ENCODE measurements around the gene BNC2. TPM values are rescaled to one million over a fixed set of nuclear protein-coding genes. Genes with fewer than 3 reads are reported as not detected.

BNC2 gene
- total and polyA plus RNA-seq, 5 donors from 2014 or later = not detected

DNA sequence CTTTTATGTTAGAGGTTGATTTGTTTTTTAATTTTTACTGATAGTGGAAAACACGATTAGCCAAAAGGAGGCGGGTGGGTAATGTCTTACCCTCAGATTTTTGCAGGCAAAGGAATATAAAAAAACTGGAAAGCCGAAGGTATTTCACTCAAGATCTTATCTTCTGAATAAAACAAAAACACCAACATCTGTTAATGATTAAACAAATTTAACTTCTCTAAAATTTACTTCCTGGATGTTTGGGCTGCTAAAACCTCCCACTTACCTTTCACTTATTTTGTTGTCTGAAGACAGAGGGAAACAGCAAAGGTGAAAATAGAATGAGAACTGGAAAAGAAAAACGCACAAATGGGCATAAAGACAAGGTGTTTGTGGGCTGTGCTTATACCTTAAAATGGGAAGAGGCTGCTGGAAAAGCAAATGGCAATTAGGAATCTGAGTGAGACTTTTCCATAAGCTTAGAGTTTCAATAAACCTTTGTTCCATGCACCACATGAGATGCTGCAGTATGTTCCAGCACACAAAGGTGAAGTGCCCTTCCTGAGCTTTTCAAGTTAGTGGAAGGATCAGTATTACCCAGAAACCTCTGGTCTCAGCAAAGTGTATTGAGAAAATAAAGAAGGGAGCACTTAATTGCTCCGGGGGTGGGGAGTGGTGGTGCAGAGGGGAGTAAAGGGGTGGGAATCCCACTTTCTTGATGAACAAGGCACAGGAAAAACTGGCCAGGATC, 298.3 kb downstream of the BNC2 start:
- Histone ChIP-seq H3K9me3 (ENCODE audit: control insufficient read depth in 2 of 2, low read length in 2 of 2) (no peaks in the 10 kb centered on the region), H3K27me3 (ENCODE audit: control insufficient read depth, insufficient read depth, low read length) (no peaks in the 10 kb centered on the region), H3K4me1 (ENCODE audit: control insufficient read depth, insufficient read depth, low read length, poor library complexity, severe bottlenecking) (no peaks in the 10 kb centered on the region), H3K4me3 (ENCODE audit: low read depth, low read length) (no peak overlapping the region), H3K36me3 (ENCODE audit: control insufficient read depth, insufficient read depth, low read length) (no peaks in the 10 kb centered on the region), H3K27ac (ENCODE audit: insufficient read depth, low read length, poor library complexity, severe bottlenecking) (no peak overlapping the region)
- no peak for DNase-seq
- ATAC-seq (ENCODE audit: low read depth in 2 of 2) = no peak
- no peak overlapping the region for H3K27ac Mint-ChIP-seq
- peaks cover 0 to 2% (median 0%) of the 10 kb centered on the region in 7 donors for H3K9me3 Mint-ChIP-seq
- no peaks in the 10 kb centered on the region for H3K27me3 Mint-ChIP-seq
- no peaks in the 10 kb centered on the region for H3K36me3 Mint-ChIP-seq
- no peaks in the 10 kb centered on the region for H3K4me1 Mint-ChIP-seq
- no peak overlapping the region for H3K4me3 Mint-ChIP-seq

DNA sequence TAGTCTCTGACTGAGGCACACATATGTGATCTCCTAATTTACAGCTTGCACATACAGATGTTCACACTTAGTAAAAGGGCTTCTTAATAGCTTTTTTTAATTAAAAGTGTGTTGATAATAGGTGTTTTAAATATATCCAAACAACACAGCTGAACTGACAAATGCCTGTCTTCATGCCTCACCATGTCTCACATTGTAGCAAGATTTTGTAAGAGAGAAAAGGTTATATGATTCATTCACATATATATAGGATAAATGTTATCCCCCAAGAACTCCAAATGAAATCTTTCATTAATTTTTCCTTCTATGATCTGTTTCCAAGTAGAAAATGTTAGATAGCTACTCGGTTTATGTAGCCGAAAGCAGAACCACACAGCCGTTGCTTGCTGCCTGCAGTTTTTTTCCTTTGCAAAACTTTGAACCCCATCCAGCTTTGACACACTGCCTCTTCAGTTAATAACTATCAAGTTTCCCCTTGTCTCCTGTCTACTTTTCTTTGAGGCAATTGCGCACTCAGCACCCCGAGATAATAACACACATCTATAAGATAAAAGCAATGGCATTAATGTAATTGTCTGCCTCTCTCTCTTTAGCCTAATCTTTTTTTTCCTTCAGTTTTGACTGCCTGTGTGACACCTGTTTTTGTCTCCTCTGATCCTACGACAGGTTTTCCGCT, 299.2 kb downstream of the BNC2 start:
- DNase-seq (no peak), ATAC-seq (ENCODE audit: low read depth in 2 of 2) (no peak)
- peaks cover 0 to 2% (median 0%) of the 10 kb centered on the region in 7 donors for H3K9me3 Mint-ChIP-seq

DNA sequence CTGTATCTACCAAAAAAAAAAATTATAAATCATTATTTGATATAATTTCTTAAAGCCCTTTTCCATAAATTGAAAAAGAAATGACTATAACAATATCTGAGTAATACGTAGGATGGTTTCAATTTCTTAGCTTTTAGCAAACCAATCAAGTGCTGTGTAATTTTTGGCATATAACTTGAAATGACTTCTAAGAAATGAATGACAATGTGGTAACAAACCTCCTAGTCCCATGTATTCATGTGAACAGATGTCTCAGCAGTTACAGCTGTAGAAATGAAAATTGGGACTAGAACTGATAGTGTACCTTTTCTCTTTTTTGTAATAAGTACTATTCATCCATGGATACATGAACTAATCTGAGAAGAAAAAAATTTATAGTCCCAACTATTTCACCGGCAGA, 307.0 kb downstream of the BNC2 start:
- no peak overlapping the region for H3K4me3 Mint-ChIP-seq

More for the DNA sequence above, 299.2 kb downstream of the BNC2 start:
- Histone ChIP-seq H3K36me3 (ENCODE audit: control insufficient read depth, insufficient read depth, low read length) (no peaks in the 10 kb centered on the region), H3K4me1 (ENCODE audit: control insufficient read depth, insufficient read depth, low read length, poor library complexity, severe bottlenecking) (no peaks in the 10 kb centered on the region), H3K27ac (ENCODE audit: insufficient read depth, low read length, poor library complexity, severe bottlenecking) (no peak overlapping the region), H3K9me3 (ENCODE audit: control insufficient read depth in 2 of 2, low read length in 2 of 2) (no peaks in the 10 kb centered on the region), H3K27me3 (ENCODE audit: control insufficient read depth, insufficient read depth, low read length) (no peaks in the 10 kb centered on the region), H3K4me3 (ENCODE audit: low read depth, low read length) (no peak overlapping the region)
- no peaks in the 10 kb centered on the region for H3K36me3 Mint-ChIP-seq
- no peak overlapping the region for H3K4me3 Mint-ChIP-seq
- no peaks in the 10 kb centered on the region for H3K4me1 Mint-ChIP-seq
- no peak overlapping the region for H3K27ac Mint-ChIP-seq
- H3K27me3 Mint-ChIP-seq = no peaks in the 10 kb centered on the region

DNA sequence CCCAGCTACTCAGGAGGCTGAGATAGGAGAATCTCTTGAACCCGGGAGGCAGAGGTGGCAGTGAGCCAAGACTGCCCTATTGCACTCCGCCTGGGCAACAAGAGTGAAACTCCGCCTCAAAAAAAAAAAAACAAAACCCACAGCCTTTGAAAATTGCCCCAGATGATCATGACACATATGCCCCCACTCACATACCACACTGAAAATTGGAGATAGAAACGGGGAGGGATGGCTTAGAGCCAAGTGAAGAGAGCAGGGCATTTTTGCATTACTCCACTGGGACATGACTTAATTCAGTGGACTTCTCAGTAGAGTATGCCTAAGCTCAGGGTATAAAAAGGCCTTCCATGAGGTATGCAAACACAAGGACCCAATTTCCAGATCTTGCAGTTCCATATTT, 309.3 kb downstream of the BNC2 start:
- no peak overlapping the region for H3K4me3 Mint-ChIP-seq
- ATAC-seq (ENCODE audit: low read depth in 2 of 2) = no peak
- no peaks in the 10 kb centered on the region for H3K36me3 Mint-ChIP-seq

More for the DNA sequence above, 307.0 kb downstream of the BNC2 start:
- peaks cover 4% of the 10 kb centered on the region for H3K27me3 Mint-ChIP-seq
- H3K4me1 Mint-ChIP-seq = no peaks in the 10 kb centered on the region
- no peaks in the 10 kb centered on the region for H3K4me1 ChIP-seq (ENCODE audit: control insufficient read depth, insufficient read depth, low read length, poor library complexity, severe bottlenecking)
- H3K9me3 ChIP-seq (ENCODE audit: control insufficient read depth in 2 of 2, low read length in 2 of 2) = peaks cover 0 to 2% of the 10 kb centered on the region in 2 experiments
- H3K9me3 Mint-ChIP-seq = peaks cover 0 to 5% (median 1%) of the 10 kb centered on the region in 7 donors
- H3K36me3 ChIP-seq (ENCODE audit: control insufficient read depth, insufficient read depth, low read length) = no peaks in the 10 kb centered on the region
- ATAC-seq (ENCODE audit: low read depth in 2 of 2) (no peak), DNase-seq (no peak)
- no peak overlapping the region for H3K4me3 ChIP-seq (ENCODE audit: low read depth, low read length)
- H3K36me3 Mint-ChIP-seq = no peaks in the 10 kb centered on the region
- no peak overlapping the region for H3K27ac Mint-ChIP-seq
- H3K27ac ChIP-seq (ENCODE audit: insufficient read depth, low read length, poor library complexity, severe bottlenecking) = no peak overlapping the region
- no peaks in the 10 kb centered on the region for H3K27me3 ChIP-seq (ENCODE audit: control insufficient read depth, insufficient read depth, low read length)

DNA sequence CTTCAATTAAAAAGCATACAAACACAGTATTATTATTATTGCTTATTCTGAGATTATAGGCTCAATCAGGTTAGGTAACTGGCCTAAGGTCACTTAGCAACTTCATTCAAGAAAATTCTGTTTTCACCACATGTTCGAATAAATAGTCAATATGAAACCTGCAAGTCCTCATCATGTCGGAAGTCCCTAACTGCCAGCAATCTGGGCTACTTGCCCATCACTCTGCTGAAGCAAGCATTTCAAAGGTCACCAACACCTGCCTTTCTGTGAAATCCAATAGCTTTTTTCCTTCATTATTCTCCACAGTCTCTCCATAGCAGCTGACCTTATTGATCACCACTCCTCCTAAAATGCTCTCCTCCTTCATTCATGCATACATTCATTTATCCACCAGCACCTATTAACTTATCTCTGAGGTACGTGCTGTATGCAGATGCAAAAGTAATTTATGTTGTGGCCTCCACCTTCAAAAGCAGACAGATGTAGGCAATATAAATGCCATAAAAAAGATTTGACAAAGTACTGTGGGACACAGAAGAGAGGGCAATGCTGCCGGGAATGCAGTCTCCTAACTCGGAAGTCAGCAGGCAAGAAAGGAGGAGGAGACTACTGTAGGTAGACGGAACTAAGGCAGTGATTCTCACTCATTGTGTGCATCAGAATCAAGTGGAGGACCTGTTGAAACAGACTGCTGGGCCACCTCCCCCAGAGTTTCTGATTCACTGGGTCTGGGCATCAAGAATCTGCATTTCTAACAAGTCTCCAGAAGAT, 310.9 kb downstream of the BNC2 start:
- Mint-ChIP-seq H3K27me3 (peaks cover 4% of the 10 kb centered on the region), H3K4me1 (no peaks in the 10 kb centered on the region), H3K4me3 (no peak overlapping the region), H3K36me3 (no peaks in the 10 kb centered on the region), H3K9me3 (peaks cover 0 to 9% (median 2%) of the 10 kb centered on the region in 7 donors), H3K27ac (no peak overlapping the region)
- Histone ChIP-seq H3K4me1 (ENCODE audit: control insufficient read depth, insufficient read depth, low read length, poor library complexity, severe bottlenecking) (no peaks in the 10 kb centered on the region), H3K36me3 (ENCODE audit: control insufficient read depth, insufficient read depth, low read length) (no peaks in the 10 kb centered on the region), H3K27me3 (ENCODE audit: control insufficient read depth, insufficient read depth, low read length) (no peaks in the 10 kb centered on the region), H3K27ac (ENCODE audit: insufficient read depth, low read length, poor library complexity, severe bottlenecking) (no peak overlapping the region), H3K9me3 (ENCODE audit: control insufficient read depth in 2 of 2, low read length in 2 of 2) (peaks cover 0 to 2% of the 10 kb centered on the region in 2 experiments), H3K4me3 (ENCODE audit: low read depth, low read length) (no peak overlapping the region)
- ATAC-seq (ENCODE audit: low read depth in 2 of 2) (no peak), DNase-seq (no peak)

More for the DNA sequence above, 309.3 kb downstream of the BNC2 start:
- peaks cover 0 to 2% of the 10 kb centered on the region in 2 experiments for H3K9me3 ChIP-seq (ENCODE audit: control insufficient read depth in 2 of 2, low read length in 2 of 2)
- Mint-ChIP-seq H3K4me1 (no peaks in the 10 kb centered on the region), H3K27me3 (peaks cover 4% of the 10 kb centered on the region), H3K27ac (no peak overlapping the region), H3K9me3 (peaks cover 1 to 8% (median 3%) of the 10 kb centered on the region in 7 donors)
- DNase-seq = no peak
- H3K4me1 ChIP-seq (ENCODE audit: control insufficient read depth, insufficient read depth, low read length, poor library complexity, severe bottlenecking) = no peaks in the 10 kb centered on the region
- H3K4me3 ChIP-seq (ENCODE audit: low read depth, low read length) = no peak overlapping the region
- H3K36me3 ChIP-seq (ENCODE audit: control insufficient read depth, insufficient read depth, low read length) = no peaks in the 10 kb centered on the region
- no peaks in the 10 kb centered on the region for H3K27me3 ChIP-seq (ENCODE audit: control insufficient read depth, insufficient read depth, low read length)
- H3K27ac ChIP-seq (ENCODE audit: insufficient read depth, low read length, poor library complexity, severe bottlenecking) = no peak overlapping the region

DNA sequence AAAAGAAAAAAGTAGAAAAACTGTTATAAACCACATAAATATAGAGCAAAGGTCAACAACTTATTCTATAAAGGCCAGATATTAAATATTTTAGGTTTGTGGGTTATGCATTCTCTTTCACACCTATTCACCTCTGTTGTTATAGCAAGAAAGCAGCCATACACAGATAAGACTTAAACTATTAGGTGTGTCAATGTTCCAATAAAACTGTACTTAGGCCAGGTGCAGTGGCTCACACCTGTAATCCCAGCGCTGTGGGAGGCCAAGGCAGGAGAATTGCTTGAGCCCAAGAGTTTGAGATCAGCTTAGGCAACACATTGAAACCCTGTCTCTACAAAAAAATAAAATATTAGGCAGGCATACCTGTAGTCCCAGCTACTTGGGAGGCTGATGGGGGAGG, 314.7 kb downstream of the BNC2 start:
- DNase-seq = no peak
- no peaks in the 10 kb centered on the region for H3K27me3 ChIP-seq (ENCODE audit: control insufficient read depth, insufficient read depth, low read length)
- H3K36me3 ChIP-seq (ENCODE audit: control insufficient read depth, insufficient read depth, low read length) = no peaks in the 10 kb centered on the region
- no peaks in the 10 kb centered on the region for H3K4me1 ChIP-seq (ENCODE audit: control insufficient read depth, insufficient read depth, low read length, poor library complexity, severe bottlenecking)
- H3K27ac Mint-ChIP-seq = no peak overlapping the region
- H3K27ac ChIP-seq (ENCODE audit: insufficient read depth, low read length, poor library complexity, severe bottlenecking) = no peak overlapping the region
- H3K4me3 ChIP-seq (ENCODE audit: low read depth, low read length) = no peak overlapping the region
- ATAC-seq (ENCODE audit: low read depth in 2 of 2) = no peak
- peaks cover 2 to 13% (median 4%) of the 10 kb centered on the region in 7 donors for H3K9me3 Mint-ChIP-seq
- peaks cover 0 to 2% of the 10 kb centered on the region in 2 experiments for H3K9me3 ChIP-seq (ENCODE audit: control insufficient read depth in 2 of 2, low read length in 2 of 2)
- no peak overlapping the region for H3K4me3 Mint-ChIP-seq
- H3K36me3 Mint-ChIP-seq = no peaks in the 10 kb centered on the region
- no peaks in the 10 kb centered on the region for H3K4me1 Mint-ChIP-seq
- H3K27me3 Mint-ChIP-seq = peaks cover 4% of the 10 kb centered on the region

DNA sequence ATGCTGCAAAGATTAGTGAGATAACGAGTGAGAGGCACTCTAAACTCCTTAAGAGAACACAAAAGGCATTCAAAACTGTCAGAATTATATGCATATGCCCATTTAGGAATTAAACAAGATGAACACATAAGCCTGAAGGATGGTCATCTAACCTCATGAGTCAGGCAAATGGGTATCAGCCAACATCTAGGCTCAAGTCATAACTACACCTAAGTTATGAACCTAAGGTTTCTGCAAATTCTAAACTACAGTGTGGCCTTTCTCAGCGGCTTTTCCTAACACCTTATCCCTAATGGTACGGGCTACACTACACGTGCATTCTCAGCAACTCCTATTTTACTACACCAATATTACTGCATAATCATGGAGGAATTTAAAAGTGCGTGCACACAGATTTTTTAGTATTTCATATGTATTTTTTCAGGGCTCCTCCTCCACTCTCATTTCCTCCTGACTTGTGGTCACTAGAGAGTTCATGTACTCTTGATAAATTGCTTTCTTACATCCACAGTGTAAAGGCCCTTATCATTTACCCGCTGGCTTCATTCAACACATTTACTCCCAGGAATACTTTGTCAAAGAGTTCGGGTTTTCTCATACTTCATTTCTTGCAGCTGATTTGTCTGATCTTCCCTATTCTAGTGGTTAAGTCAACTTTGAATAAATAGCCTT, 316.5 kb downstream of the BNC2 start:
- no peak overlapping the region for H3K27ac Mint-ChIP-seq
- Histone ChIP-seq H3K9me3 (ENCODE audit: control insufficient read depth in 2 of 2, low read length in 2 of 2) (no peaks in the 10 kb centered on the region), H3K4me1 (ENCODE audit: control insufficient read depth, insufficient read depth, low read length, poor library complexity, severe bottlenecking) (no peaks in the 10 kb centered on the region), H3K27ac (ENCODE audit: insufficient read depth, low read length, poor library complexity, severe bottlenecking) (no peak overlapping the region), H3K4me3 (ENCODE audit: low read depth, low read length) (no peak overlapping the region), H3K27me3 (ENCODE audit: control insufficient read depth, insufficient read depth, low read length) (no peaks in the 10 kb centered on the region), H3K36me3 (ENCODE audit: control insufficient read depth, insufficient read depth, low read length) (no peaks in the 10 kb centered on the region)
- peaks cover 0 to 15% (median 4%) of the 10 kb centered on the region in 7 donors for H3K9me3 Mint-ChIP-seq
- no peaks in the 10 kb centered on the region for H3K4me1 Mint-ChIP-seq
- H3K4me3 Mint-ChIP-seq = peak overlapping the region in 1 of 4 donors; percentile 77
- no peak for ATAC-seq (ENCODE audit: low read depth in 2 of 2)
- DNase-seq = no peak
- no peaks in the 10 kb centered on the region for H3K27me3 Mint-ChIP-seq
- no peaks in the 10 kb centered on the region for H3K36me3 Mint-ChIP-seq
